Measurements from ENCODE around the gene TMEM231. TPM values are rescaled to one million over a fixed set of nuclear protein-coding genes. Genes with fewer than 3 reads are reported as not detected.
"Not testable (repeated sequence)": the region's sequence is repeated elsewhere in the genome, so short reads cannot be mapped to it uniquely, and the experiment has no call there.

TMEM231 gene
- polyA plus RNA-seq, 3 donors from 2014 or later, result 1.3 to 1.5 TPM; not detected in 1

GRCh38 chr16:75532791-75533190 is 23.3 kb downstream of the TMEM231 start:
- Mint-ChIP-seq H3K4me3 (no peak overlapping the region), H3K36me3 (no peaks in the 10 kb centered on the region), H3K4me1 (no peaks in the 10 kb centered on the region), H3K27ac (no peak overlapping the region), H3K9me3 (no peaks in the 10 kb centered on the region), H3K27me3 (ENCODE audit: low read depth in 3 of 3) (peaks cover 0 to 5% (median 0%) of the 10 kb centered on the region in 3 donors)
- DNase-seq, result no peak

DNA sequence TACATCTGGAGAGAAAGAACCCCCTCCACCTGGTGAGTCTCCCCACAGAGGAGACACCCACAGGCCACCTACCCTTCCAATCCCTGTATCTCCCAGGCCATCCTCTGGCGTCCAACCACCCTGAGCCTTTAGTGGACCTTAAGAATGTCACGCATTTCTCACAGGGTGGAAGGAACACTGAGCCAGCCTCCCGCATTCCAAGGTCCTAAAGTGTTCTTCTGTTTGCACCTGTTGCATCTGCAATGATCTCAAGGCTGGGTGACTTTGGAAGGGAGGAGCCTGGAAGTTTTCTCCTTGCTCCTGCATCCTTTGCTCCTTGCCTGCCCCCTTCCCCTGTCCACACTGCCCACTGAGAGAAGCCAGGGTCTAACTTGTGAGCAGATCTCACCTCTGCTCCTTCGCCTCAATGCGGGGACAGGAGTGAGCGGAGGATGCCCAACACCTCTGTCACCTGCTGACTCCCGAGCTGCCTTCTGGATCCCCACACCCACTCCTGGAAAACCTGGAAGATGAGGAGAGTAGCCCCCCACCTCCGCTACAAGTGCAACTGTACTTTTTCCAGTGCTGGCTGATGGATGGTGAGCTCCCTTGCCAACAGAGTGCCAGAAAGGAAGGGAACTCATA is 23.8 kb downstream of the TMEM231 start:
- H3K4me1 Mint-ChIP-seq, result no peaks in the 10 kb centered on the region

GRCh38 chr16:75529959-75530358 is 26.1 kb downstream of the TMEM231 start:
- Mint-ChIP-seq H3K4me3 (no peak overlapping the region), H3K9me3 (no peaks in the 10 kb centered on the region), H3K27me3 (ENCODE audit: low read depth in 3 of 3) (peaks cover 0 to 5% (median 3%) of the 10 kb centered on the region in 3 donors), H3K27ac (no peak overlapping the region), H3K4me1 (no peaks in the 10 kb centered on the region), H3K36me3 (no peaks in the 10 kb centered on the region)
- no peak for DNase-seq

More for the DNA sequence above, 23.8 kb downstream of the TMEM231 start:
- H3K9me3 Mint-ChIP-seq, result no peaks in the 10 kb centered on the region
- H3K27ac Mint-ChIP-seq, result no peak overlapping the region
- no peak for DNase-seq
- H3K4me3 Mint-ChIP-seq, result no peak overlapping the region
- peaks cover 0 to 5% (median 0%) of the 10 kb centered on the region in 3 donors for H3K27me3 Mint-ChIP-seq (ENCODE audit: low read depth in 3 of 3)
- H3K36me3 Mint-ChIP-seq, result no peaks in the 10 kb centered on the region

GRCh38 chr16:75529056-75529905 is 26.8 kb downstream of the TMEM231 start:
- Mint-ChIP-seq H3K9me3 (no peaks in the 10 kb centered on the region), H3K27ac (no peak overlapping the region), H3K4me1 (no peaks in the 10 kb centered on the region), H3K4me3 (no peak overlapping the region), H3K36me3 (no peaks in the 10 kb centered on the region), H3K27me3 (ENCODE audit: low read depth in 3 of 3) (peaks cover 0 to 5% (median 3%) of the 10 kb centered on the region in 3 donors)
- no peak for DNase-seq

- Mint-ChIP-seq H3K4me3 (no peak overlapping the region), H3K4me1 (no peaks in the 10 kb centered on the region), H3K9me3 (no peaks in the 10 kb centered on the region), H3K27ac (no peak overlapping the region), H3K27me3 (ENCODE audit: low read depth in 3 of 3) (peaks cover 0 to 5% (median 3%) of the 10 kb centered on the region in 3 donors), H3K36me3 (no peaks in the 10 kb centered on the region)
- no peak for DNase-seq
Observed at GRCh38 chr16:75527825-75528299, 28.2 kb downstream of the TMEM231 start.

- no peaks in the 10 kb centered on the region for H3K4me1 Mint-ChIP-seq
- H3K36me3 Mint-ChIP-seq, result no peaks in the 10 kb centered on the region
- H3K4me3 Mint-ChIP-seq, result no peak overlapping the region
- DNase-seq, result no peak
- H3K27ac Mint-ChIP-seq, result no peak overlapping the region
- H3K27me3 Mint-ChIP-seq (ENCODE audit: low read depth in 3 of 3), result peaks cover 0 to 3% (median 2%) of the 10 kb centered on the region in 3 donors
- H3K9me3 Mint-ChIP-seq, result no peaks in the 10 kb centered on the region
Observed at GRCh38 chr16:75526032-75526790, 29.8 kb downstream of the TMEM231 start.

DNA sequence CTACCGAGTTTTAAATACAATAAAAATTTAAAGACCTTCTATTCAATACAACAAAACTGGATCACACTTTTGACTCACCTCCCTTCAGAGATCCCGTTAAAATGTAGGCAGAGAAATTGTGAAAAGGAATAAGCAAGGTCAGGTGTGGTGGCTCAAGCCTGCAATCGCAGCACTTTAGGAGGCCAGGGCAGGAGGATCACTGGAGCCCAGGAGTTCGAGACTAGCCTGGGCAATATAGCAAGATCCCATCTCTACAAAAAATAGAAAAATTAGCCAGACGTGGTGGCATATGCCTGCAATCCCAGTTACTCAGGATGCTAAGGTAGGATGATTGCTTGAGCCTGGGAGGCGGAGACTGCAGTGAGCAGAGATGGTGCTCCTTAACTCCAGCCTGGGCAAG is 36.9 kb downstream of the TMEM231 start:
- H3K9me3 Mint-ChIP-seq, result no peaks in the 10 kb centered on the region
- no peak for DNase-seq
- H3K27ac Mint-ChIP-seq, result no peak overlapping the region
- H3K4me1 Mint-ChIP-seq, result peaks cover 15 to 16% of the 10 kb centered on the region in 2 donors
- H3K4me3 Mint-ChIP-seq, result no peak overlapping the region
- peaks cover 5% of the 10 kb centered on the region in 3 donors for H3K27me3 Mint-ChIP-seq (ENCODE audit: low read depth in 3 of 3)
- H3K36me3 Mint-ChIP-seq, result no peaks in the 10 kb centered on the region

DNA sequence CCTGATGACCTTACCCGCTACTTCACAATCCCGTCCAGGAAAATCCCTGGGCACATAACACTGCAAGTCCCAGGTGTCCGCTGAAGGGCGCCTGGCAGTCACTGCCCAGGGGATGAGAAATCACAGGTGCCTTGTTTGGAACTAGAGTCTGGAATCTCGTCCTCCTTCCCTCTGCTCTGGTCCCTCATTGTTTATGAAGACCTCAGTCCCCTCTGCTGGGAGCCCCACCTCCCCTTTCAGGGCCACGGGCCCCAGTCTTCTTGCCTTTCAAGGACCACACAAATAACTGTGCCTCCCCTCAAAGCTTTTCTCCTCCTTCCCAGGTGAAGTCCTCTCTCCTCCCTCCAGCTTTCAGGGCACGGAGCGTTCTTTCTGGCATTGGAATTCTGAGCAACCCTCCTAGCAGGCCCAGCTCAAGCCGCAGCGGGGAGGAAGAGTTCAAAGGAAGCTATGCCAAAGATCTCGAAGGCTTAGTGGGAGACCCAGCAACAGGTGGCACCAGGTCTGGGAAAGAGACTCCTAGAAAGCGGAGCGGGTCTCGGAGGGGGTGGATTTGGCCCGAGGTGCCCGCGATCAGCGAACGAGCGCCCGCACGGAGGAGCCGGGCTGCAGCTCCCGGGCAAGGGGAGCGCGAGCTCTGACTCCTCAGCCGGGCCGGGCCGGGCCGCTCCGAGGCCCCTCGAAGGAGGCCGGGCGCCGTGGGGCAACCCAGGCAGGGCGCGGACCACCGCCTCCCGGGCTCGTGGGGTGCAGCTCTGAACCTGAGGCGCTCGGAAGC is 39.7 kb downstream of the TMEM231 start:
- not testable (repeated sequence) for H3K27me3 Mint-ChIP-seq (ENCODE audit: low read depth in 3 of 3); H3K36me3 Mint-ChIP-seq; DNase-seq; H3K9me3 Mint-ChIP-seq
- Mint-ChIP-seq H3K4me3 (peak overlapping the region; percentile 71 to 95 (median 82)), H3K27ac (peak overlapping the region; percentile 66 to 85 (median 79)), H3K4me1 (peaks cover 15 to 16% of the 10 kb centered on the region in 2 donors)

GRCh38 chr16:75514296-75514695 is 41.8 kb downstream of the TMEM231 start:
- Mint-ChIP-seq H3K36me3 (no peaks in the 10 kb centered on the region), H3K4me1 (peaks cover 15 to 16% of the 10 kb centered on the region in 2 donors), H3K27ac (no peak overlapping the region), H3K27me3 (ENCODE audit: low read depth in 3 of 3) (peaks cover 5 to 7% (median 5%) of the 10 kb centered on the region in 3 donors), H3K9me3 (no peaks in the 10 kb centered on the region), H3K4me3 (no peak overlapping the region)
- no peak for DNase-seq

DNA sequence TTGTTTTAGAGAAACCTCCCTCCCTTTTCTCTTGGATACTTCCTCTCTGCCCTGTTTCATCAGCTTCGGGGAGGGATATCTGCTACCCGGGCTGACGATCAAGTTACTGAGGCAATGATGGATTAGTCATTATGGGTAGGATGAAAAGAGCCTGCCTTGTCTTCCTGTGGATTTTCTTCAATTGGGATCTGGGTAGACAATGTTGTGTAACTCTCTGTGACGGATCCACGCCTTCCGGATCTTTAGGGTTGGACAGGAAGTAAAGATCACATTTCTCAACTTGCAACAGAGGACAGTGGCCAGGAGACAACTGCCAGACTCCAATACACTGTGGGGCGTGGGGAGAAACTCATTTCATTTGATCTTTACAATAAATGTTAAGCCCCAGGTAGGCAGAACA is 49.5 kb downstream of the TMEM231 start:
- H3K4me1 Mint-ChIP-seq, result no peaks in the 10 kb centered on the region
- no peak overlapping the region for H3K27ac Mint-ChIP-seq
- H3K27me3 Mint-ChIP-seq (ENCODE audit: low read depth in 3 of 3), result peaks cover 0 to 11% (median 0%) of the 10 kb centered on the region in 3 donors
- no peak for DNase-seq
- H3K36me3 Mint-ChIP-seq, result no peaks in the 10 kb centered on the region
- H3K9me3 Mint-ChIP-seq, result no peaks in the 10 kb centered on the region
- H3K4me3 Mint-ChIP-seq, result no peak overlapping the region

DNA sequence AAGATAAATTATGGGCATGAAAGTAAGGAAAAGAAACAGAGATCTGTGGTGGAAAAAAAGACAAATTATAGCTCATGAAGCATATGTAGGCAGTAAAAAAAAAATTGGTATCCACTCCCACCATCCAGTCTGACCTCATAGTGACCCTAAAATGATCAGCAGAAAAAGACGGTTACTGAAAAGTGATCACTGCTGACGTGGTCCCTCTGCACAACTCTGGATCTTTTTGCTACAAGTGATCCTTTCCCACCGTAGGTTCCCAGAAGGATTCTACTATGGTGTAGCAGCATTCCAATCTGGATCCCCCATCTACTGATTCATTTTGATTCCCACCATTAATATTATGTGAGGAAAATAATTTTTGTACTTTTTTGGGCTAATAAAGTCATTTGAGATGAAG is 49.9 kb downstream of the TMEM231 start:
- Mint-ChIP-seq H3K27me3 (ENCODE audit: low read depth in 3 of 3) (peaks cover 0 to 11% (median 0%) of the 10 kb centered on the region in 3 donors), H3K4me1 (no peaks in the 10 kb centered on the region), H3K36me3 (no peaks in the 10 kb centered on the region), H3K9me3 (no peaks in the 10 kb centered on the region), H3K4me3 (no peak overlapping the region), H3K27ac (no peak overlapping the region)
- no peak for DNase-seq

DNA sequence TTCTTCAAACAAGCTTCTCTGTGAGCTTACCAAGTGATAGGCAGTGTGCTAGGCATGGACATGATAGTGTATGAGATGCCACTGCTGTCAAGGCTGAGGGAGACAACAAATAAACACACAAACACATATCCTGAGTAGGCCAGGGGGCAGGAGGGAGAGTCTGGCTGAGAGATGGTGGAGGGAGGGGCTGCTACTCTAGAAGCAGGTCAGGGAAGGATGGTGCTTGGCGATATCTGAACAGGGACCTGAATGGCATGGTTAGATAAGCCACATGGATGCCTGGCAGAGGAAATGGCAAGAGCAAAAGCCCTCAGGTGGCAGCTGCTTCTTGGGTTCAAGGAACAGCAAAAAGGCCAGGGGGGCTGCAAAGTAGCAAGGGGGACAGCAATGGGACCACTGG is 52.3 kb downstream of the TMEM231 start:
- peak overlapping the region in 1 of 6 donors; percentile 6 for H3K27ac Mint-ChIP-seq
- H3K4me1 Mint-ChIP-seq, result no peaks in the 10 kb centered on the region
- no peak overlapping the region for H3K4me3 Mint-ChIP-seq
- no peaks in the 10 kb centered on the region for H3K36me3 Mint-ChIP-seq
- DNase-seq, result no peak
- no peaks in the 10 kb centered on the region for H3K9me3 Mint-ChIP-seq
- peaks cover 0 to 10% (median 2%) of the 10 kb centered on the region in 3 donors for H3K27me3 Mint-ChIP-seq (ENCODE audit: low read depth in 3 of 3)

DNA sequence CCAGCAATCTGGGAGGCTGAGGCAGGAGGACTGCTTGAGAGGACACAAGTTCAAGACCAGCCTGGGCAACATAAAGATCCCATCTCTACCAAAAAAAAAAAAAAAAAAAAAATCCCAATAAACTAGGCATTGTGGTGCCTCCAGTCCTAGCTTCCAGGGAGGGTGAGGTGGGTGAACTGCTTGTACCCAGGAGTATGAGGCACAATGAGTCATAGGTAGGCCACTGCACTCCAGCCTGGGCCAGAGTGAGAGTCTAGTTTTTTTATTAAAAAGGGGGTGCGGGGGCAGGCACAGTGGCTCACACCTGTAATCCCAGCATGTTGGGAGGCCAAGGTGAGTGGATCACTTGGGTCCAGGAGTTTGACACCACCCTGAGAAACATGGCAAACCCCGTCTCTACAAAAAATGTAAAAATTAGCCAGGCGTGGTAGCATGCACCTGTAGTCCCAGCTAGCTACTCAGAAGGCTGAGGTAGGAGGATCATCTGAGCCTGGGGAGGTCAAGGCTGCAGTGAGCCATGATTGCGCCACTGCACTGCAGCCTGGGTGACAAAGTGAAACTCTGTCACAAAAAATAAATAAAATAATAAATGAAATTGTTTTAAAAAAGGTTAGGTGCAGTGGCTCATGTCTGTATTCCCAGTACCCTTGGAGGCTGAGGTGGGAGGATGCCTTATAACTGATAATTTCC is 53.0 kb downstream of the TMEM231 start:
- H3K36me3 Mint-ChIP-seq, result no peaks in the 10 kb centered on the region
- peaks cover 3 to 8% (median 3%) of the 10 kb centered on the region in 3 donors for H3K27me3 Mint-ChIP-seq (ENCODE audit: low read depth in 3 of 3)
- DNase-seq, result no peak
- H3K4me1 Mint-ChIP-seq, result no peaks in the 10 kb centered on the region
- H3K4me3 Mint-ChIP-seq, result no peak overlapping the region
- no peak overlapping the region for H3K27ac Mint-ChIP-seq
- H3K9me3 Mint-ChIP-seq, result no peaks in the 10 kb centered on the region

All from immature natural killer cell (primary cell).